ENCODE data around the gene ST8SIA2. TPM values are rescaled to one million over a fixed set of nuclear protein-coding genes. Genes with fewer than 3 reads are reported as not detected.

ST8SIA2 gene
- total RNA-seq, 6 experiments from 2014 or later = 0.05 to 0.12 TPM; not detected in 4

DNA sequence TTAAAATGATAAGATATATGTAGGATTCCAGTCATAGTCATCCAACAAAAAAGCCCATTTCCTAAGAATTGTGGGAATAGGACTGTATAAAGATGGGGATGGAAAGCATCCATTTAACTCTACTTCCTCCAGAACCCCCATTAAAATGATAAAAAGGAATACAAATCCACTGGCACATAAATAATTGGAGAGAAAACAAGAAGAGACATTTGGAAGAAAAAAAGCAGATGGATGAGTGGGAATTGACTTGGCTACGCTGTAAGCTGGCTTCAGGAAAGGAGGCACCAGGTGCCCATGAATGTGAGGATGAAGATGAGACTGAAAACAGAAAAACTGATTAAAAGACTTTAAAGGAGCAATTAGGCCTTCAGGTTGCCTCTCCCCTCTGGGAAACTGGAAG lies 91.8 kb downstream of the ST8SIA2 start:
- peaks cover 12% of the 10 kb centered on the region for H3K9me3 Mint-ChIP-seq
- no peaks in the 10 kb centered on the region for H3K36me3 Mint-ChIP-seq (ENCODE audit: low read depth)
- no peak for DNase-seq

DNA sequence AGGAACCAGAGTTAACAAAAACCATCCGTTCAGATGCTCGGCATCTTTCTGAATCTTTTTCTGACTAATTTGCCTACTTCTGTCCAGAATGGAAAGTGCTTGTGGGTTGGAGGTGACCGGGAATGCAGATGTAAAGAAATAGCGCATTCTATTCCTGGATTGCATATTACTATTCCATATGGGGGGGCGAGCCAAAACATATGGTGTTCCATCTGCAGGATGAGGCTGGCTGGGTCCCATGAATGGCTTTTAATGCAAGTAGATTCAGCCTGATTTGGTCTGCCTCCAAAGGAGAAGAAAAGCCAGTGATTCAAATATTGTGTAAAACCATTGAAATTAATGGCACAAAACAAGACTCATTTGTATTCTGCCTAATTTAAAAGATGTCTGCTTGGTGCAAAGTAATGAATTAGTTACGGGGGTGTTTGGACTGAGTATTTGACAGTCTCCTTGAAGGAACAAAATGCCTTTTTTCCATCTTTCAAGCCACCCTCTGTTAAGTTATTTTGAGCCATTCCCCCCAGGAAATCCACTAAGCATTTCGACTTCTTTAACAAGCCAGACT lies 99.0 kb downstream of the ST8SIA2 start:
- TF ChIP-seq, protein P1, sequence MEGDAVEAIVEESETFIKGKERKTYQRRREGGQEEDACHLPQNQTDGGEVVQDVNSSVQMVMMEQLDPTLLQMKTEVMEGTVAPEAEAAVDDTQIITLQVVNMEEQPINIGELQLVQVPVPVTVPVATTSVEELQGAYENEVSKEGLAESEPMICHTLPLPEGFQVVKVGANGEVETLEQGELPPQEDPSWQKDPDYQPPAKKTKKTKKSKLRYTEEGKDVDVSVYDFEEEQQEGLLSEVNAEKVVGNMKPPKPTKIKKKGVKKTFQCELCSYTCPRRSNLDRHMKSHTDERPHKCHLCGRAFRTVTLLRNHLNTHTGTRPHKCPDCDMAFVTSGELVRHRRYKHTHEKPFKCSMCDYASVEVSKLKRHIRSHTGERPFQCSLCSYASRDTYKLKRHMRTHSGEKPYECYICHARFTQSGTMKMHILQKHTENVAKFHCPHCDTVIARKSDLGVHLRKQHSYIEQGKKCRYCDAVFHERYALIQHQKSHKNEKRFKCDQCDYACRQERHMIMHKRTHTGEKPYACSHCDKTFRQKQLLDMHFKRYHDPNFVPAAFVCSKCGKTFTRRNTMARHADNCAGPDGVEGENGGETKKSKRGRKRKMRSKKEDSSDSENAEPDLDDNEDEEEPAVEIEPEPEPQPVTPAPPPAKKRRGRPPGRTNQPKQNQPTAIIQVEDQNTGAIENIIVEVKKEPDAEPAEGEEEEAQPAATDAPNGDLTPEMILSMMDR (IDR thresholded peaks at IDR 0.05) = no peak
- Mint-ChIP-seq H3K4me3 (no peak overlapping the region), H3K27me3 (ENCODE audit: insufficient read depth) (peaks cover 4% of the 10 kb centered on the region), H3K9me3 (no peaks in the 10 kb centered on the region; the same call in none of the 2 replicates), H3K27ac (no peak overlapping the region), H3K4me1 (ENCODE audit: low read depth) (0 out of 2 replicates have a peak, but pooled peaks cover 5% of the 10 kb centered on the region), H3K36me3 (ENCODE audit: low read depth) (no peaks in the 10 kb centered on the region)
- DNase-seq = no peak

More for the DNA sequence above, 91.8 kb downstream of the ST8SIA2 start:
- H3K4me1 Mint-ChIP-seq (ENCODE audit: low read depth) = no peaks in the 10 kb centered on the region
- H3K4me3 Mint-ChIP-seq = no peak overlapping the region
- H3K27me3 Mint-ChIP-seq (ENCODE audit: insufficient read depth) = 0 out of 2 replicates have a peak, but pooled peaks cover 4% of the 10 kb centered on the region
- H3K27ac Mint-ChIP-seq = no peak overlapping the region
- TF ChIP-seq, protein P1 (IDR thresholded peaks at IDR 0.05) = no peak

- H3K9me3 Mint-ChIP-seq = peaks cover 4% of the 10 kb centered on the region
- 0 out of 2 replicates have a peak, but pooled peaks cover 5% of the 10 kb centered on the region for H3K4me1 Mint-ChIP-seq (ENCODE audit: low read depth)
- TF ChIP-seq, protein P1 (IDR thresholded peaks at IDR 0.05) = no peak
- H3K4me3 Mint-ChIP-seq = no peak overlapping the region
- DNase-seq = no peak
- H3K27ac Mint-ChIP-seq = no peak overlapping the region
- H3K36me3 Mint-ChIP-seq (ENCODE audit: low read depth) = no peaks in the 10 kb centered on the region
- peaks cover 5% of the 10 kb centered on the region for H3K27me3 Mint-ChIP-seq (ENCODE audit: insufficient read depth)
Observed at GRCh38 chr15:92494806-92495336, 101.2 kb downstream of the ST8SIA2 start.

DNA sequence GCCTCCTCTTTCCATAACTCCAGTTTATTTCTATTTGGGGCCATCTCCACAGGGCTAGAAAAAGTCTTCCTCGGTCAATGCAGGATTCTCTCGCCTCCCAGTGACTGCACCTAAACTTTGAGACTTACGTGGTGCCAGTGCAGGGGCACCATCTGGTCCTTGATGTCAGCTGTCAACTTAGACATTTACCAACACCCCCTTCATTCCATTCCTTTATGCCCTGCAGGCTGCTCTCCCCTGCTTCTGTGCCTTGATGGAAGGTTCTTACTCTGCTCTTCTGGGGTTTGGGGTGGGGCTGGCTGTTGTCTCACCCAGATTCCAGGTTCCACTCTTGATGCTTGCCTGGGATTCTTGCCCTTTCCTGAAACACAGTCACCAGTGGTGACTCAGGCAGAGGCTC lies 101.8 kb downstream of the ST8SIA2 start:
- no peaks in the 10 kb centered on the region for H3K36me3 Mint-ChIP-seq (ENCODE audit: low read depth)
- TF ChIP-seq, protein P1 (IDR thresholded peaks at IDR 0.05) = no peak
- H3K4me3 Mint-ChIP-seq = no peak overlapping the region
- no peak overlapping the region for H3K27ac Mint-ChIP-seq
- H3K4me1 Mint-ChIP-seq (ENCODE audit: low read depth) = 0 out of 2 replicates have a peak, but pooled peaks cover 5% of the 10 kb centered on the region
- H3K9me3 Mint-ChIP-seq = peaks cover 5% of the 10 kb centered on the region
- no peak for DNase-seq
- H3K27me3 Mint-ChIP-seq (ENCODE audit: insufficient read depth) = peaks cover 6% of the 10 kb centered on the region

GRCh38 chr15:92499731-92500530 lies 106.2 kb downstream of the ST8SIA2 start:
- TF ChIP-seq, protein P1 (IDR thresholded peaks at IDR 0.05) = no peak
- H3K9me3 Mint-ChIP-seq = peaks cover 10% of the 10 kb centered on the region
- H3K4me3 Mint-ChIP-seq = no peak overlapping the region
- H3K27me3 Mint-ChIP-seq (ENCODE audit: insufficient read depth) = peaks cover 5% of the 10 kb centered on the region; the same call in 1 of the 2 replicates
- H3K4me1 Mint-ChIP-seq (ENCODE audit: low read depth) = 0 out of 2 replicates have a peak, but pooled peaks cover 5% of the 10 kb centered on the region
- H3K36me3 Mint-ChIP-seq (ENCODE audit: low read depth) = no peaks in the 10 kb centered on the region
- no peak overlapping the region for H3K27ac Mint-ChIP-seq
- DNase-seq = no peak

Data from HFFc6 (cell line).